Measurements from ENCODE around the gene PSMD14. TPM values are rescaled to one million over a fixed set of nuclear protein-coding genes. Genes with fewer than 3 reads are reported as not detected.
A peak's percentile ranks its signal among the peaks of the same experiment; 100 is the strongest.

PSMD14 gene
- total and polyA plus RNA-seq, 2 experiments from 2014 or later, result 31.9 to 79.6 TPM

DNA sequence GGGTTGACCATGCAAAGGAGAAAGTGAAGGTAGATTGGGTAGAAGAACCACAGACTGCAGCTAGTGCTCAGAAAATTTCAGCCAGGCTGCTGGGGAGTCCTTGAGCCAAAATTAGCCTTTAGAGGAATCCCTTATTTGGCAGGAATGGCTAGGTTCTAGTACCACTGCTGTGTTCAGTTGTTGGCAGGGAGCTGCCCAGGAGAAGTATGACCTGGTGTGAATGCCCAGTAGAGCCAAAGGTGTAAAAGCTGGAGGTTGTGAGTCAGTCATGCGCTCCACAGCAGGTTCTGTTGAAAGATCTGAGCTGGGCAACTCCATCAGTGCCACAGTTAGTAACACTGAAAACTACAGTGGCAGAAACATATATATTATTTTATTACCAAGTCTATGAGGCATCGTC lies 71.5 kb downstream of the PSMD14 start:
- Histone ChIP-seq H3K27ac (peak overlapping the region; percentile 15), H3K27me3 (no peaks in the 10 kb centered on the region), H3K9me3 (ENCODE audit: low read depth) (no peaks in the 10 kb centered on the region), H3K36me3 (no peaks in the 10 kb centered on the region), H3K4me1 (ENCODE audit: low read depth) (peaks cover 11% of the 10 kb centered on the region), H3K4me3 (no peak overlapping the region)
- TF ChIP-seq, protein P1, sequence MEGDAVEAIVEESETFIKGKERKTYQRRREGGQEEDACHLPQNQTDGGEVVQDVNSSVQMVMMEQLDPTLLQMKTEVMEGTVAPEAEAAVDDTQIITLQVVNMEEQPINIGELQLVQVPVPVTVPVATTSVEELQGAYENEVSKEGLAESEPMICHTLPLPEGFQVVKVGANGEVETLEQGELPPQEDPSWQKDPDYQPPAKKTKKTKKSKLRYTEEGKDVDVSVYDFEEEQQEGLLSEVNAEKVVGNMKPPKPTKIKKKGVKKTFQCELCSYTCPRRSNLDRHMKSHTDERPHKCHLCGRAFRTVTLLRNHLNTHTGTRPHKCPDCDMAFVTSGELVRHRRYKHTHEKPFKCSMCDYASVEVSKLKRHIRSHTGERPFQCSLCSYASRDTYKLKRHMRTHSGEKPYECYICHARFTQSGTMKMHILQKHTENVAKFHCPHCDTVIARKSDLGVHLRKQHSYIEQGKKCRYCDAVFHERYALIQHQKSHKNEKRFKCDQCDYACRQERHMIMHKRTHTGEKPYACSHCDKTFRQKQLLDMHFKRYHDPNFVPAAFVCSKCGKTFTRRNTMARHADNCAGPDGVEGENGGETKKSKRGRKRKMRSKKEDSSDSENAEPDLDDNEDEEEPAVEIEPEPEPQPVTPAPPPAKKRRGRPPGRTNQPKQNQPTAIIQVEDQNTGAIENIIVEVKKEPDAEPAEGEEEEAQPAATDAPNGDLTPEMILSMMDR (IDR thresholded peaks at IDR 0.05; ENCODE audit: low read depth, low read length), result no peak
- DNase-seq (ENCODE audit: low read depth in 1 of 2, low spot score in 1 of 2), result peak in 1 of 2 donors; percentile 26

DNA sequence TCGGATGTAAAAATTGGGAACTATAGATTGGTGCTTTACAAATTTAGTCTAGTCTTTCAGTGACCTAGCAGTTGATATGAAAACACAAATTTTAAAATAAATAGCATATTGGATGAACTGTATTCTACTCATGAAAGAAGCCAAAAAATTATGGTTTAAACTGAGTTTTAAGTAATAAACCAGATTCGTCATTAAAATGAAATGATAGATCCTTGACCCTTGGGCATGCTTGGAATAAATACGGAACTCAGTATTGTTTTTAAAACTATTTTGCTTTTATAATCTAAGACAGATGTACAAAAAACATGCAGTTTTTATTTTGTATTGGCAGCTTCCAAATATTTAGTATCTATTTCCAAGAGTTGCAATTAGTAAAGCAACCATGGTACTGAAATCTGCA lies 73.3 kb downstream of the PSMD14 start:
- H3K27me3 ChIP-seq, result no peaks in the 10 kb centered on the region
- H3K27ac ChIP-seq, result no peak overlapping the region
- DNase-seq (ENCODE audit: low read depth in 1 of 2, low spot score in 1 of 2), result no peak
- H3K4me3 ChIP-seq, result no peak overlapping the region
- TF ChIP-seq, protein P1 (IDR thresholded peaks at IDR 0.05; ENCODE audit: low read depth, low read length), result no peak
- no peaks in the 10 kb centered on the region for H3K36me3 ChIP-seq
- no peaks in the 10 kb centered on the region for H3K9me3 ChIP-seq (ENCODE audit: low read depth)
- H3K4me1 ChIP-seq (ENCODE audit: low read depth), result peaks cover 11% of the 10 kb centered on the region

- H3K36me3 ChIP-seq, result no peaks in the 10 kb centered on the region
- TF ChIP-seq, protein P1 (IDR thresholded peaks at IDR 0.05; ENCODE audit: low read depth, low read length), result no peak
- no peak overlapping the region for H3K4me3 ChIP-seq
- H3K4me1 ChIP-seq (ENCODE audit: low read depth), result peaks cover 11% of the 10 kb centered on the region
- H3K9me3 ChIP-seq (ENCODE audit: low read depth), result no peaks in the 10 kb centered on the region
- H3K27me3 ChIP-seq, result no peaks in the 10 kb centered on the region
- no peak overlapping the region for H3K27ac ChIP-seq
- DNase-seq (ENCODE audit: low read depth in 1 of 2, low spot score in 1 of 2), result no peak
Observed at GRCh38 chr2:161382747-161383146, 74.5 kb downstream of the PSMD14 start.

- TF ChIP-seq, protein P1 (IDR thresholded peaks at IDR 0.05; ENCODE audit: low read depth, low read length), result no peak
- no peaks in the 10 kb centered on the region for H3K9me3 ChIP-seq (ENCODE audit: low read depth)
- DNase-seq (ENCODE audit: low read depth in 1 of 2, low spot score in 1 of 2), result no peak
- H3K4me1 ChIP-seq (ENCODE audit: low read depth), result peaks cover 2% of the 10 kb centered on the region
- no peak overlapping the region for H3K27ac ChIP-seq
- H3K36me3 ChIP-seq, result no peaks in the 10 kb centered on the region
- no peak overlapping the region for H3K4me3 ChIP-seq
- H3K27me3 ChIP-seq, result no peaks in the 10 kb centered on the region
Observed at GRCh38 chr2:161384864-161385263, 76.6 kb downstream of the PSMD14 start.

GRCh38 chr2:161386228-161386824 lies 78.1 kb downstream of the PSMD14 start:
- Histone ChIP-seq H3K4me1 (ENCODE audit: low read depth) (no peaks in the 10 kb centered on the region), H3K36me3 (no peaks in the 10 kb centered on the region), H3K27me3 (no peaks in the 10 kb centered on the region), H3K9me3 (ENCODE audit: low read depth) (no peaks in the 10 kb centered on the region), H3K4me3 (no peak overlapping the region), H3K27ac (no peak overlapping the region)
- TF ChIP-seq, protein P1 (IDR thresholded peaks at IDR 0.05; ENCODE audit: low read depth, low read length), result no peak
- DNase-seq (ENCODE audit: low read depth in 1 of 2, low spot score in 1 of 2), result no peak

Data from cardiac muscle cell (in vitro differentiated cells and primary cell).